ENCODE measurements around the gene MPDZ.

Gene MPDZ

DNA sequence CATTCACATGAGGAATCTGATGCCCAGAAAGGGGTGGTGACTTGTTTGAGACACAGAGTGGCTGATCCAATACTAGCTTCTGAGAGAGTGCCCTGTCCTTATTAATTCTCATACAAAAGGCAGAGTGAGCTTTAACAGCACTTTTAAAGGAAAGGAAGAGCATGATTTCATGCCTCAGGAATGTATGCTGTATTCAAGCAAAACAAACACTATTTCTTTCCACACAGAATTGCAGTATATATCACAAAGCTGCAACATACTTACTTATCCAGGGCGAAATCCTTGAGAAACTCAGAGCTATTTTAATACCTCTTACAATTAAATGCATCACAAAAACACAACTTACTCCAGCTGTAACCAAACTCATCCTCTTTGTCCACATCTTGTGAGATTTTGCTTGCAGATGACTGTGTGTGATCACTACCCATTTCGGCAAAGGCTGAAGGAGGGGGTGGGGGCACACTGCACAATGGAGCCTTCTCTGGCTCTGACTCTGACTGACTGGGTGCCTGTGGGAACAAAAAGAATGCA lies 139.8 kb downstream of the MPDZ start:
- DNase-seq (ENCODE audit: low spot score) = peak; percentile 85

DNA sequence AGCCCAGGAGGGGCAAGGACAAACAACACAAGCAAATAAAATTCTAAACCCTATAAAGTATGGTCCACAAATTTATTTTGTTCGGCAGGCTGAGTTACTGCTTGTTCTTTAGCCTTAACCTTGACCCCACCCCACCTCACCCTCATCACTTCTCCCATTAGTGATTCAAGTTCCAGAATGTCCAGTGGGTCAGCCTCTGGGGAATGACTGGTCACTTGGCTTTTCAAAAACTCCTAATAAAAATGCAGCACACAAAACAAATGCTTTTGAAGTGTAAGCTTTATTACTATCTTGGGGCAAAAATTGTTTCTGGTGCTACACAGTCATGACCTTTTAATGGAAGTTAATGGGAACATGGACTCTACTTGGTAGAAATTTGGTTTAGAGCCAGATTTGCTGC lies 142.1 kb downstream of the MPDZ start:
- DNase-seq (ENCODE audit: low spot score) = no peak

DNA sequence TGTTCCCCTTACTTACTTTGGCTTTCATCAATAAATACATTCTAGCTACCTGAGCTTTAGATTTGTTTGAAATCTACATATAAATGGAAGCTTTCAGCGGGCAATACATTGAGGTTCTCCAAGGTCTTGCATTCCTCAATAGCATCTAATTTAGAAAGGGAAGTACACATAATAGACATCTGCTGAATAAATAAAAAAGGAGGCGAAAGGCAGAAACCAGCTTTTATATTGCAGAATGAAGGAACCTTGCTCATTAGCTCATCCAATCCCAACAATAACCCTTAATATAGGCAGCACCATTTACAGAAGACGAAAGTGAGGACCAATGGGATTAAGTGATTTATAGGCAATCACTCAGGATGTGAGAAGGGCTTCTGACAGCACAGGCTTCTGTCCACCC lies 147.5 kb downstream of the MPDZ start:
- DNase-seq (ENCODE audit: low spot score) = no peak

DNA sequence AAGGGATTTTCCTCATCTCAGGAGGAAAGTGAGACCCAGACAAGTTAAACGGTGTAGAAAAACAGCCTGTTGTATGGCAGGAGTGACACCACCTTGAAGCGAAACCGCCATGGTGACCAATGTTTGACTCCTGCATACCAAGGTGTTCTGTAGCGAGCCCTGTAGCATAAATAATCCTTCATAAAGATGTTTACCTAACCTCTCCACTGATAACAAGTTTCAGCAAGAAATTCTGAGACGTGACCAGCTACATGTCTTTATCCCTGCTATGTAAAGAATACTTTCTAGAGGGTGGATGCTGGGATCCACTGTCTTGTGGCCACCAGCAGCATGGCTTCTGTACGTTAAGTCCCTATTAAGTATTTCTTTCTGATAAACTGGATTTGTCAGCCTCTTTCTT lies 148.1 kb downstream of the MPDZ start:
- DNase-seq (ENCODE audit: low spot score) = no peak

DNA sequence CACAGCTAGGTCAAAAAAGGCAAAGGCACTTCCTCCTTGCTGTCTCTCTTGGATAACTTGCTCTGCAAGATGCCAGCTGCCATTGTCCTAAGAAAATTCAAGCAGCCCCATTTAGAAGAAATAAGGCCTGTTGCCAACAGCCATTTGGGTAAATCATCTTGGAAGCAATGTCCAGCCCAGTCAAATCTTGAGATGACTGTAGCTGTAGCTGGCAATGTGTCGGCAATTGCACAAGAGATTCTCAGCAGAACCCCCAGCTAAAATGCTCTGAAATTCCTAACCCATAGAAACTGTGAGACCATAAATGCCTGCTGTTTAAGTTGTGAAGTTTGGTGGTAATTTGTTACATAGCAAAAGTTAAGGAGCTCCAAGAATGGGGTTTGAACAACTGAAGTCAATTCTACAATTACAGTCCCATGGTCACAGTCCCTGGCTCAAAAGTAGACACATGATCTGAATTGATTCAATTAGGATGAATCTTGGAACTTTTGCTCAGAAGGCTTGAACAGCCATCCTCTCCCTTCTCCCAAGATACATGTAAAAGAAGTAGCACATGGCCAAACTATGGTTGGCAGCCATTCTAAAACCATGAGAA lies 151.1 kb downstream of the MPDZ start:
- DNase-seq (ENCODE audit: low spot score) = no peak

DNA sequence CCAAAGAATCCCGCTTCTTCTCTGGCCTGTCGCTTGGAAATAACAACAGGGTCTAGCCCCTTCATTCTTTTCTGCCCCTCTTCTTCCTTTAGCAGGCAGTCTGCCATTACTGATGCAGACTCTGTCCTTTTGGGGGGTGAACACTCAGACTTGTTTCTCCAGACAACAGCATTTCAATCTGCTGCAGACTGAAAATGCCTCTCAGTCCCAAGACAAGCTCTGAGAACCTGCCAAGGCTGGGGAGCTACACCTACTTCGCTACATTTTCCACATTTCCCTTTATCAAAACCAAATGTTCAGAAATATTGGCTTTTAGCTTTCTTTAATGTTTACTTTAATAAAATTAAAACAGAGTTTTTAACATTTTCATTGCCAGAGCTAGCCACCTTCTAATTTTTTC lies 152.4 kb downstream of the MPDZ start:
- no peak for DNase-seq (ENCODE audit: low spot score)

DNA sequence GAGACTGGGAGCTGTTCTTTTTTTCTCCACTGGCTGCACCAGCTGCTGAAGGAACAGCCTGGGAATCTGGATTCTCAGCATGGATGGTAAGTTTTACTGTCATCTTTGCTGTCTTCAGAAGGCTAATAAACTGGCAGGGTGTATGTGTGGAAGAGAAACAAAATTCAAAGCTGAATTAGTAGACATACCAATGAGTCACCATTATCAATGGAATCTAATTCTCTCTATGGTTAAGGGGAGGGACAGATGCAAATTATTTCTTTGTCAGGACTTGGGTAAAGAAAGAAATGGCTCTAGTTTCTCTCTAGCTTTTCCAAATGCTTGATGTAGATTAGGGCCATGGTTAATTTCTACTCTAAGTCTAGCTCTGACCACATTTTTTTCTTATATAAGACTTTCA lies 154.2 kb downstream of the MPDZ start:
- no peak for DNase-seq (ENCODE audit: low spot score)

DNA sequence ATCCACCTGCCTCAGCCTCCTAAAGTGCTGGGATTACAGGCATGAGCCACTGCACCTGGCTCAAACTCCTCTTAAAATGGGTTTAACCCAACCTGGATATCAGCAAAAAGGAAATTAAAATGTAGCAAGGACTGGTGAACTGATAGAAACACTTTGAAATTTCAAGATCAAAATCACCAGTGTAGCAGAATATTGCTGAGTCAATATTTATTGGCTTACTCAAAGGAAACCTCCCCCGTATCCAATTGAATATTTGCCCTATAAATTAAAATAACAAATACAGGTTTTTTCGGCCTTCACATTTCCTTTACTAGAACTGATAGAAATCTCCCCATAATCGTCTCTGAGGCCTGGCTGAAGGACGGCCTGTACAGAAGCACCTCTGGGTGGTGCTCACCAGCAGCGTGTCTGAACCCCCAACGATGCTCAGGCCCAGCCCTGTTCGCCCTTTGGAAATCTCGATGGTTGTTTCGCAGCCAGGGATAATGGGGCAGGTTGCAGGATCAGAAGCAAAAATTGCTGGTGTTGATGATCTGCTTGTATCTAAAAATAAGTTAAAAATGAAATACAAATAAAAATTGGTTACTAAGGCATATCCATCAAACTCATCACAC lies 156.6 kb downstream of the MPDZ start:
- DNase-seq (ENCODE audit: low spot score) = peak; percentile 58

DNA sequence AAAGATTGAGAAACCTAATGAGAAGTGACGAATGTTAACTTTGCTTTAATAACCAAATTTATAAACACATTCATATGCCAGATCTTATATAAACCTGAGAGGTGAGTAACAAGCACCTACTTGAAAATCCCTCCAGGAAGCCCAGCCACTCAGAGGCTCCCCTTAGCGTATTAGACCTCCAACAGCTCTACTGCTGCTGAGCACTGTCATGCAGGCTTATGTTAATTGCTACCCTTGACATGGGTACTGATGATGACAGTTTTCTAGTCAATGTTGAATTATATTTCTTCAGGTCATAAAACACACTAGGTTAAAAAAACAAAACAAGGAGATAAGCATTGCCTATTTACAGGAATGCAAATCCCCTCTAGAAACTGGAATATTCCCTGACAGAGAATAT lies 161.2 kb downstream of the MPDZ start:
- DNase-seq (ENCODE audit: low spot score) = no peak

DNA sequence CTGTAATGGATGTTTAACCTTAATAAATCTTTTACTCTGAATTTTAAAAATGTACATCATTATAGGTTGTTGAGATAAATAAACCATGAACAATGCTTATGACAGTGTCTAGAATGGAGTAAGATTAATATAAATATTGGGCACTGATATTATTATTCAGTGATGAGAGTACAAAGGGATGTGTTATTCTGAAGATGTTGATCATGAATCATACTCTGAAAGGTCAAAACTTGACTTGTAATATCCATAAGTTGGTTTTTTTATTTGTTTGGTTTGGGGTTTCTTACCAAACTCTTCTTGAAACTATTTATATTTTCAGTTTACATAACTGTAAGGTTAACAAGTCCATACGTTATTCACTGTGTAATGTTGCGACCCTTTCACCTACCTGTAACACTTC lies 163.2 kb downstream of the MPDZ start:
- DNase-seq (ENCODE audit: low spot score) = no peak

DNA sequence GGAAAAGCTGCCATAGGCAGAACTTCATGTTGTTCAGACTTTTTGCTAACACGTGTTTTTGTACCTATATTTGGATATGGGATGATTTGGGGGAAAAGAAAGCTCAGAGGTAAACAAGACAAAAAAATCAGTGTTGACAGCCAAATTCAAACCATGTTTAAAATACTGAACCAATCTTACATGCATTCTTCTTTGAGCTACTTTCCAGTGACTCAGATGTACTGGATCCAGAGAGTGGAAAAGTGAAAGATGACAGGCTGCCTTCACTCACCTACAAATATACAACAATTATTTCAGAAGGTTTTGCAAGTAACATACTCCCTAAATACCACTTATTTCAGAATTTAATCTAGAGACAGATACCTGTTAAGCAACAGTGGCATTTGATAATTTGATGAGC lies 165.7 kb downstream of the MPDZ start:
- no peak for DNase-seq (ENCODE audit: low spot score)

DNA sequence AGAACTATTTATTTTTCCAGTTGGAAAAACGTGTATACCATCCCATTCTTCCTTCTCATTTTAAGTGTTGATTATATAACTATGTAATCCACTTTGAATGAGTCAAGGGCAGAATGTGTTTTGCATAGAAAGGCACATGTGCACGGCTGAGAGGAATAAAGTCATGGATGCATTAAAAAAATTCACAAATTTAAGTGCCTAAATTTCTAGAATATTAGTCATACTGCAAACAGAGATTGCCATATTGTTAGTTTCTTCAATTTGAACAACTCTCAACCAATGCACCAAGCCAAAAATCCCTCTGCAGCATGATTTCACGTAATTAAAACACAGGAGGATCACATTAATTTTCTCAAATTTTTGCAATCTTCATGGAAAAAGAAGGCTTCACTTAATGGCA lies 166.3 kb downstream of the MPDZ start:
- DNase-seq (ENCODE audit: low spot score) = no peak

DNA sequence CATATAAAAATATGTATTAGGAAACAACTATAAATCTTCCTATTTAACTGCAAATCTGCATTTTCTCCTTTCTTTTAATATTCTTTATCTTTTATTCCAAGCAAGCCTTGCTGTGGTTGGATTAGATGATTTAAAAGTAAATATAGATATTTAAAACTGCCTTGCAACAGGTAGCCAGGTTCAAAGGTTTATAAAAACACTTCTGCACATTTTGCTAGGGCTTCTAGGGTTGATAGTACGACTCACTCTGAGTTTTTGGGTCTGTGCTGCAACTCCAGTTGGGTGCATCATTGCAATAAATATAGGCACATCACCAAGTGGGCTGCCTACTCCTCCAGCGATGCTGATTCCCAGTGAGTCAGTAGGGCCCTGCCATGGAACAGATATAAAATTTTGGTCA lies 167.7 kb downstream of the MPDZ start:
- DNase-seq (ENCODE audit: low spot score) = no peak

DNA sequence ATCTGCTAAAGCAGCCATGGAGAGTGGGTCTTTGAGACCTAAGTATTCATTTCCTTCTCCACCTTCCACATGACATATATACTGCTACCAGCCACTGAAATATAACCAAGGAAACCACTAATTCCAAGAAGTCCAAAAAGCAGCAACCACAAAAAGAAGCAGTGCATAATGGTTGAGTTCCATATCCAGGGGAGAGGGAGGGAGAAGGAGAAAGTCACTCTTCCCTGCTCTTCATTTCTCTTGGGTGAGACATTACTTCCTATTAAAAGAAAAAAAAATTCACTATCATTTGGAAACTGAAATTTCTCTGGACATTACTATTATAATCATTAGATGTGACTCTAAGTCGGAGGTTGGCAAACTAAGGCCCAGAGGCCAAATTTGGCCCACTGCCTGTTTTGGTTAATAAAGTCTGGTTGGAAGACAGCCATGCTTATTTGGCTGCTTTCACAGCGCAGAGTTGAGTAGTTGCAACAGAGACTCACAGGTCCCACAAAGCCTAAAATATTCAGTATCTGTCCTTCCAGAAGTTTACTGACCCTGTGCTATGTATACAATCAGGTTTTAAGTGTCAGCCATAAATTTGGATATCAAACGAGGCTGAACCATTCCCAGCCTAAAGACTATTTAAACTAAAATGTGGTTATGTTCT lies 168.6 kb downstream of the MPDZ start:
- DNase-seq (ENCODE audit: low spot score) = peak; percentile 43

DNA sequence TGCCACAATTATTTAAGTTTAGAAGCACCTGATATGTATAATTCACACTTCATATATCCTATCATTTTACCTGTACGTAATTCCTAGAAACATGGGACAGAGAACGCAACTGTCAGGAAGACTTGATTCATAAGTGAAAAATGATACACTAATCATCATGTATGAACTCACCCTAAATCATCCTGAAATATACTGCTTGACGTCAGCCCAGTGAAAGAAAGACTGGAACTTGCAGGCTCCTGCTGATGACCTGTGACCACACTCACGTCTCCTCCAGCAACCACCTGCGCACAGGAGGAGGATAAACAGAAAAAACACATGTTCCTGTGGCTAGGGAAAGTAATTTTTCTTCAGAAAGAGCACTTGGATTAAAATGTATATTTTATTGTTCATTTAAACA lies 169.7 kb downstream of the MPDZ start:
- DNase-seq (ENCODE audit: low spot score) = no peak

DNA sequence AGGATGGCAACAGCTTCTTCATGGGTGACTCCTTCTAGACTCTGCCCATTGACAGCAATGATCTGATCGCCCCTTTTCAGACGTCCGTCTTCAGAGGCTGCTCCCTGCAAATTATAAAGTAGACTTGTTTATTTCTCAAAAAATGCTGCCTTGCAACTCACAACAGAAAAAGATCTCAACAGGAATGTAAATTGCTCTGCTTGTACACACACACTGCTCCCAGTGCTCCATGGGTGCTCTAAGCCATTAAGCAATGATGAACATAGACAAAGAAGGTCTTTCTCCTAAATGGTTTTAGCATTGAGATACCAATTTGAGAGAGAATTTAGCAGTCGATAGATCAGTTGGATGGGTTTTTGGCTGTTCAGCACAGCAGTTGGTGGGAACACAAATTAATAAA lies 172.5 kb downstream of the MPDZ start:
- no peak for DNase-seq (ENCODE audit: low spot score)

DNA sequence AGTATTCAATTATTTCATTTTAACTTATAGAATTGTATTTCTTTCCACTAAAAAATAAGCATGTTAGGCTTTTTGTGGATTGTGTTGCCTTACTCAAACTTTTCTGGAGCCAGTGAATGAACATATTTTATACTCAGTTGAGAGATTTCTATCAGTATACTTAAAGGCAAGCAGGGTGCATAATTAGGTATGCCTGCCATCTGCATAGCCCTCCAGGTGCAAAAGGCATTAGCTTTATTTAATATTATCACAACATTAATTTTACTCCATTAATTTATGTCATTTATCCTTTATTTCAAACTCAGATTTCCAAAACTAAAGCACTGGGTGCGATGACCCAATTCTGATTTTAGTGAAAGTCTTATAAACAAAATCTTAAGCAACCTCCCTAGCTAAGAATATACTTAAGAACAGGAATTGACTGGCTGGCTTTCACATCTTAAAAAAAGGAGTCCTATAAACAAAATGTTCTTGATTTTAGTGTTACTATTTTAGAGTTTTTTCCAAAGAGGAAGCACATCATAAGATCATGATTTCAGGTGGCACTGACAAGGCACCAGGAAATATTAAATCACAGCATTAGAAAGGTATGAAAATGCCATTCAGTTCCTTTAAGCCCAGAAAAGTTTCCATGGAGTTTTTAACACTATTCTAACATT lies 178.4 kb downstream of the MPDZ start:
- no peak for DNase-seq (ENCODE audit: low spot score)

DNA sequence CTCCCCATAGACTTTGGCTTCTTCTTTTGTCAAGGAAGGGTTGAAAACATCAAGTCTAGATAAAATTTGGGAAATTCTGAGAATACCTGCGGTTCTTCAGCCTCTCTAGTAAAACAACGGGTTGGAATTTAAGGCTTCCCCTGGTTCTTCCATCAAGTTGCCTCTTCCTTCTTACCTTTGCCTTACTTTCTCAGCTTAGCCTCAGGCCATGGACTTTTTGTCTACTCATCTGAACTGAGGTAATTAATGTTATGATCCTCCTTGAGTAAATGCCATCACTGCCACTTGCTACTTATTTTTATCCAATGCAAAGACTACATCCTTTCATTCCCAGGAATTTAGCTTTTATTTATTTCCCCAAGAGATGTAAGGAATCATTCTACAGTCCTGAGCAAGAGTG lies 184.4 kb downstream of the MPDZ start:
- DNase-seq (ENCODE audit: low spot score) = no peak

DNA sequence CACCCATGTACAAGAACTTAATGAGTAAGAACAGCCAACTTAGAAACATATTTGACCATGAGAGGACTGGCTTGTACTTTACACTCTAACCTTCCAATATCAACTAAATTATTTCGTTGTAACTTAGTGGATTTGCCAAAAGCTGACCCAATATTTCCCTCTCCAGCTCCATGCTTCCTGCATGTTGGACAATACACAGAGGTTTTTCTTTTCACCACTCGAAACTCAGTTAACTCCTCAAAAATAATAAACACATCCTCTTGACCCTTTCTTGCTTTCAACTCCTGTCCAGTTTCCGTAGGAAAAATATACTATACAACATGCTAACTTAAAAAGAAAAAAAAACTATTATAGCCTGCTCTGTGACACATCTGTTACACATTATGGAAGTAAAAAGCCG lies 188.9 kb downstream of the MPDZ start:
- no peak for DNase-seq (ENCODE audit: low spot score)

DNA sequence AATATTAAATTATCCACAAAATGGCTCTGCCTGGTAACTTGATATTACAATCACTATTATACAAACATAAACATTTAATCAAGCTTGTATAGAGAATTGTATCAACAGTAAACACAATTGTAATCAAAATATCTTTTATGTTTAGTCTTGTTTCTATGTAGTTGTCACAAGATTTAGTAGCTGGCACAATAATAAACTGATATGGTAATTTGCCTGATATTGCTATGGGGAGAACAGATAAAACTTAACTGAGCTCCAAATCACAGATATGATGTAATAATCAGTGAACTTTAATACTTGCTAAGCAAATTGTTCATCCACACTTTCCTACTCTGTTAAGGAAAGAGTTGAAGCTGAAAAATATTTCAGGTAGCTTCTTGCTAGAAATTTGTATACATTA lies 189.8 kb downstream of the MPDZ start:
- DNase-seq (ENCODE audit: low spot score) = no peak

DNA sequence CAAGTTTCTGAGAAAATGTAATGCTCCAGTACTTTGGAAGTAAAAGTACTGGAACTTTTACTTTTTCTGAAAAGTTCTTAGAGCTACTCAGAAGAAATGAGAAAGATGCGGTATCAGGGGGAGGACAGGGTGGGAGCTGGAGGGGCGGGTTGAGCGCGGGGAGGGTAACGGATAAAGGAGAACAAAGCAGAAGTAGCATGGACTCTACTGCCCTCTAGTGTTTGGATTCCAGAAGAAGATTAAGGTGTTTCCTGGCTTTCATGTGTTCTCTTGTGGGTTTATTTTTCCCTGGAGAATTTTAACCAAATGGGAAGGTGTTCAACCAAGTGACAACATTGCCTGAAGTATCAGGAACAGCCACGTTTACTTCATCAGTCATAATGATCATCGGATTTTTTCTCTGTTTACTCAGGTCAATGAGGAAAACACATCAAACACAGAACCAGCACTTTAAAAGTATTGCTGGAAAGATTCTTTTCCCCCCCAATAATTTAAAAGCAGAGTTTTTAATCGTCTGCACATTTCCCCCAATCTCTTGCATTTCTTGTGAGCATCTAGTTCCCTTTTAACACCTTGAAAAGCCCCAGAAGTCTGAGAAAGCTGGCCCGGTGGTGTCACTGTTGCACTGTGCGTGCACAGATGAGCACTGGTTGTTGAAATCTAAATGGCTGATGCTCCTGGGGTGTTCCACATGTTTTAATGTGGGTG lies 190.6 kb downstream of the MPDZ start:
- DNase-seq (ENCODE audit: low spot score) = peak; percentile 34

DNA sequence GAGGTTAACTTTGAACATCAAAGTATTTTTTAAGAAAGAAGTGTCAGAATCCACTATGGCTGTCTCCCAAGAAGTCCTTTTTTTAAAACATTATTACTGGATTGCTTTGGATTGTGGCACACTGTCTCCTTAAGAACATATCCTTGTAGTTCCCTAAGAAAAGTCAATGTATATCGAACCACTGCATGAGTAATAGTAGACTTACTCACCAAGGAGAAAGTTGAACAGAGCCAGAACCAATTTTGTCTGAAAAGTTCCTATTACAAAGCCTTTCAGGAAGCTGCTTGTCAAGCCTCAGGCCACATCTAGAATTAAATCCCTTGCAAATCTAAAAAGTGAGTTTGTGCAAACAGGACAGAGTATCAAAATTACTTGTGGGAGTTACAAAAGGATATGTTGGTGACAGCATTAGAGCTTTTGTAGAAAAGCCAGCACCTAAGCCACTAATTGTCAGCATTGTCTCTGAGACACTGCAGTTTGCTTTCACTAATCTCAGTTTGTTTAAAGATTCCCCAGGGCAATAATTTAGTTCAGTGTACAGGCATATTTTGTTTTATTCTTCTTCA lies 195.4 kb downstream of the MPDZ start:
- DNase-seq (ENCODE audit: low spot score) = no peak

Measured in globus pallidus (tissue), 1 donor.